ENCODE data around the gene ZBTB5. TPM values are rescaled to one million over a fixed set of nuclear protein-coding genes. Genes with fewer than 3 reads are reported as not detected.

The ZBTB5 gene
- total and polyA plus RNA-seq, 9 of the 15 experiments (the other 6 are each of a cell fraction or from before 2014, with no cell fraction given): 2.3 to 43.2 (median 15.5) TPM

- H3K4me1 ChIP-seq (replicated peaks in 1 of 2; ENCODE audit: control insufficient read depth in 2 of 2, insufficient read depth in 2 of 2, low read length in 2 of 2): peaks cover 0 to 6% of the 10 kb centered on the region in 2 experiments; a peak in 2 of 5 replicates
- DNase-seq (ENCODE audit: extremely low read depth in 1 of 4, low spot score in 3 of 4) (no peak), FAIRE-seq (no peak), ATAC-seq (no peak)
- intact Hi-C loops (cut with micrococcal nuclease) (no loop called here), in situ Hi-C loops (cut with MboI) (no loop called here)
- H2AFZ ChIP-seq (ENCODE audit: low read depth, low read length): no peak overlapping the region
- ChIA-PET POLR2A (interaction anchor here (0.6 to 6.7 kb wide), 2 partner anchors 10 to 892 kb away, joined by 3 to 65 read pairs; partner anchors contain the start of gene ZBTB5), CTCF (ENCODE audit: low intra/inter-chr PET ratio) (no interaction called here)
- no peak overlapping the region for H3K9ac ChIP-seq (ENCODE audit: insufficient read depth in 1 of 2, low read depth in 2 of 2, low read length in 2 of 2)
- peaks cover 17% of the 10 kb centered on the region; the same call in 2 of the 3 replicates for H3K36me3 ChIP-seq (ENCODE audit: control insufficient read depth, insufficient read depth, low read length)
- no peaks in the 10 kb centered on the region for H3K9me1 ChIP-seq (ENCODE audit: control insufficient read depth, insufficient read depth, low read length)
- H3K27me3 ChIP-seq (ENCODE audit: control insufficient read depth in 2 of 2, insufficient read depth in 2 of 2, low read length in 2 of 2): no peaks in the 10 kb centered on the region
- H3K27ac ChIP-seq (ENCODE audit: extremely low read depth, low read depth, low read length): no peak overlapping the region
- peaks cover 11% of the 10 kb centered on the region for H4K20me1 ChIP-seq (replicated peaks; ENCODE audit: control insufficient read depth, insufficient read depth, low read length)
- peaks cover 94% of the 10 kb centered on the region for H3K79me2 ChIP-seq (ENCODE audit: control insufficient read depth, insufficient read depth, low read length)
- TF ChIP-seq TEAD1 (CRISPR knock-in tag; IDR thresholded peaks at IDR 0.05) (no peak), ARHGAP35 (IDR thresholded peaks at IDR 0.05; ENCODE audit: partially characterized antibody) (no peak), ZBTB49 (CRISPR knock-in tag; IDR thresholded peaks at IDR 0.05; ENCODE audit: borderline replicate concordance) (no peak), SRSF1 (IDR thresholded peaks at IDR 0.05; ENCODE audit: low read depth, low read length) (no peak), SOX6 (IDR thresholded peaks at IDR 0.05) (no peak), SREBF2 (CRISPR knock-in tag; IDR thresholded peaks at IDR 0.05) (no peak), MTA1 (IDR thresholded peaks at IDR 0.05; ENCODE audit: borderline replicate concordance) (no peak), SAFB2 (IDR thresholded peaks at IDR 0.05; ENCODE audit: borderline replicate concordance, low read depth, low read length, severe bottlenecking) (no peak), PPARD (CRISPR knock-in tag; IDR thresholded peaks at IDR 0.05) (no peak), SAFB (IDR thresholded peaks at IDR 0.05; ENCODE audit: borderline replicate concordance, low read depth, low read length) (no peak), TCF7L2 (IDR thresholded peaks at IDR 0.05; ENCODE audit: low read depth, low read length) (no peak), SP1 (CRISPR knock-in tag; IDR thresholded peaks at IDR 0.05) (no peak), ZFP91 (CRISPR knock-in tag; IDR thresholded peaks at IDR 0.05) (no peak), ZNF133 (CRISPR knock-in tag; IDR thresholded peaks at IDR 0.05) (no peak), BCOR (IDR thresholded peaks at IDR 0.05) (no peak), ZNF274 (IDR thresholded peaks at IDR 0.05; ENCODE audit: borderline replicate concordance, low read depth, low read length) (no peak), SNIP1 (IDR thresholded peaks at IDR 0.05; ENCODE audit: low read depth) (no peak)
- no peak overlapping the region for H3K4me3 ChIP-seq
- BruUV-seq (replicated peaks): no TSS peak
- no peak overlapping the region for H3K4me2 ChIP-seq (ENCODE audit: insufficient read depth, low read length)
- 0 out of 2 replicates have a peak, but pooled peaks cover 2% of the 10 kb centered on the region for H3K9me3 ChIP-seq (replicated peaks; ENCODE audit: control insufficient read depth, insufficient read depth, low read depth, low read length)
Measured at GRCh38 chr9:37454238-37454637, 11.0 kb downstream of the ZBTB5 start.

Measured in K562 (cell line).